Prostate gland (tissue), 2 donors: Measurements from ENCODE around the gene RSRC1. TPM values are rescaled to one million over a fixed set of nuclear protein-coding genes. Genes with fewer than 3 reads are reported as not detected.
"Not testable (repeated sequence)": the region's sequence is repeated elsewhere in the genome, so short reads cannot be mapped to it uniquely, and the experiment has no call there.

ENCODE experiments used
- DNase-seq: peaks from one replicate; pipeline ENCODE4 v3.0.0-alpha.2; 2019; ENCODE audit warnings: low spot score
- H3K27ac ChIP-seq, 2 donors: fragments of 200-600 bp; sonication (generic); 2 replicates each; pipeline ENCODE4 v1.5.1; 2017 to 2019
- H3K27me3 ChIP-seq: fragments of 200-600 bp; sonication (generic); replicated peaks from 2 replicates; pipeline ENCODE4 v1.5.1; 2019; ENCODE audit not compliant: insufficient read depth
- H3K36me3 ChIP-seq, 2 donors: fragments of 200-600 bp; sonication (generic); 1 replicate in 1 of 2; 2 replicates in 1 of 2; pipeline versions ENCODE4 v1.5.1 to v1.8.1; 2017 to 2019
- H3K4me1 ChIP-seq: fragments of 200-600 bp; sonication (generic); replicated peaks from 2 replicates; pipeline ENCODE4 v1.5.1; 2019
- H3K4me3 ChIP-seq, 2 donors: fragments of 200-600 bp; sonication (generic); 2 replicates each; pipeline ENCODE4 v1.5.1; 2017 to 2019
- H3K9me3 ChIP-seq: fragments of 200-600 bp; sonication (generic); 2 replicates; pipeline ENCODE4 v1.5.1; 2017
- POLR2A ChIP-seq: fragments of 450-650 bp; IDR thresholded peaks from one replicate; pipeline ENCODE4 v1.6.1; 2016; ENCODE audit warnings: antibody characterized with exemption, mild to moderate bottlenecking
- POLR2AphosphoS5 ChIP-seq: sonication (generic); formaldehyde crosslinking; IDR thresholded peaks from one replicate; pipeline ENCODE4 v1.6.1; 2017; ENCODE audit warnings: antibody characterized with exemption
- WGBS: methylation state at CpG from one replicate; pipeline ENCODE4 v1.1.5; 2018; 5-methylcytosine and 5-hydroxymethylcytosine counted together
- intact Hi-C: fragments of 100-400 bp; cut with DNase I; formaldehyde crosslinking; loops from one replicate; pipeline ENCODE4 v1.14.2; 2022
- total RNA-seq, 2 donors: library from RNA; depleted of rRNA; stranded (reverse); fragments of >200 nt; gene quantifications; one replicate each; pipeline ENCODE4 v1.1.0, GENCODE V29; 2016
- TF ChIP-seq, protein P1 (sequence below), 4 experiments: fragments of 200-600 bp in 2 of 4; fragments of 450-650 bp in 2 of 4; sonication (generic) in 2 of 4; IDR thresholded peaks; 1 replicate in 3 of 4; 2 replicates in 1 of 4; pipeline ENCODE4 v1.5.1; 2016 to 2019; ENCODE audit warnings: antibody characterized with exemption in 4 of 4, mild to moderate bottlenecking in 2 of 4, moderate library complexity in 2 of 4

RSRC1 gene
- total RNA-seq, 2 donors from 2014 or later, result 36.5 to 50.7 TPM

DNA sequence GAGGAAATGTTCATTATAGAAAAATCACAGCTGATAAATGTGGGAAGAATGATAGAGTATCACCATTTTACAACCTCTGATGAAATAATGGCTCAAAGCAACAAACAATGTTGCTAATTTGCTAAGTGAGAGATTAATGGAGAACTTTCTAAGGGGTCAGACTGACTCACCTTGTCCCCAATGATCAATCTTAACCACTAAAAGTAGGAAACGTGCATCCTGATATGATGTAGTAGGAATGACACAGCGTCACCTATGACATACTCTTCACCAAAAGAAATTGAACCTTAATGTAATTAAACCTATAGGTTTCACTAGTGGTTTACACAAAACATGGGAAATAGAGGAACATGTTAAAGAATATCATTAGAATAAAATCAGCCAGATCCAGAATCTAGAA, 426.0 kb downstream of the RSRC1 start:
- H3K4me1 ChIP-seq, result no peaks in the 10 kb centered on the region
- H3K36me3 ChIP-seq, result no peaks in the 10 kb centered on the region
- H3K9me3 ChIP-seq, result no peaks in the 10 kb centered on the region
- no peak overlapping the region for H3K27ac ChIP-seq
- TF ChIP-seq POLR2A, result no peak
- H3K27me3 ChIP-seq, result no peaks in the 10 kb centered on the region
- 83% methylated on average over 2 of the region's 2 CpGs for WGBS
- DNase-seq, result no peak
- intact Hi-C loops, result no loop called here
- H3K4me3 ChIP-seq, result no peak overlapping the region

DNA sequence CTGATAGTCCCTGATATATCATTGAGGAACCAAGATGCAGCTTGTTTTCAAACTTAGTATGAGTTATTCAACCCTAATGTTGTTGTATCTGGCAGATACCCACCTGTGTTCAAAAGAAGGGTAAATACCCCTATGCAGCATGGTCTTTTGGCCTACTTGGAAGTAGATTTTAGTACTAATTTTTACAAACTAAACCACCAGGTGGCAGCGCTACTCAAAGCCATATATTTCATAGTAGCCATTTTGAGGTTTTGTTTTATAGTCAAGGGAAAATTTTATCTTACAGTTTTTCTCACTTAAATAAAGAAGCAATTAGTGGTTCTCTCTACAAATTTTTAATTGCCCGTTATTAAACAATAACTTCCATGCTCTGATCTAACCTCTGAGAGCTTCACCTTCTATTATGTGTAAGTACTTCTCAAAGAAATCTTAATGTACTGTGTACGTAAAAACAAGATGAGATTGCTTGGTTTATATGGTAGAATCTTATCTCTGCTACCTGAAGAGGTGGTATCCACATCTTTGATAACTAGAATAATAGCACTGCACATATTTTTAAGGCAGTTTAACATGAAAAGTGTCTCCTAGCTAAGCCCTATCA, 429.6 kb downstream of the RSRC1 start:
- H3K4me3 ChIP-seq, result no peak overlapping the region
- no peaks in the 10 kb centered on the region for H3K9me3 ChIP-seq
- no peaks in the 10 kb centered on the region for H3K27me3 ChIP-seq
- H3K4me1 ChIP-seq, result no peaks in the 10 kb centered on the region
- 75% methylated on average over 3 of the region's 3 CpGs for WGBS
- TF ChIP-seq POLR2A (no peak), POLR2AphosphoS5 (no peak)
- TF ChIP-seq, protein P1, sequence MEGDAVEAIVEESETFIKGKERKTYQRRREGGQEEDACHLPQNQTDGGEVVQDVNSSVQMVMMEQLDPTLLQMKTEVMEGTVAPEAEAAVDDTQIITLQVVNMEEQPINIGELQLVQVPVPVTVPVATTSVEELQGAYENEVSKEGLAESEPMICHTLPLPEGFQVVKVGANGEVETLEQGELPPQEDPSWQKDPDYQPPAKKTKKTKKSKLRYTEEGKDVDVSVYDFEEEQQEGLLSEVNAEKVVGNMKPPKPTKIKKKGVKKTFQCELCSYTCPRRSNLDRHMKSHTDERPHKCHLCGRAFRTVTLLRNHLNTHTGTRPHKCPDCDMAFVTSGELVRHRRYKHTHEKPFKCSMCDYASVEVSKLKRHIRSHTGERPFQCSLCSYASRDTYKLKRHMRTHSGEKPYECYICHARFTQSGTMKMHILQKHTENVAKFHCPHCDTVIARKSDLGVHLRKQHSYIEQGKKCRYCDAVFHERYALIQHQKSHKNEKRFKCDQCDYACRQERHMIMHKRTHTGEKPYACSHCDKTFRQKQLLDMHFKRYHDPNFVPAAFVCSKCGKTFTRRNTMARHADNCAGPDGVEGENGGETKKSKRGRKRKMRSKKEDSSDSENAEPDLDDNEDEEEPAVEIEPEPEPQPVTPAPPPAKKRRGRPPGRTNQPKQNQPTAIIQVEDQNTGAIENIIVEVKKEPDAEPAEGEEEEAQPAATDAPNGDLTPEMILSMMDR (IDR thresholded peaks at IDR 0.05), result peak in 3 of 4 experiments; percentile 10 to 55 (median 28)
- intact Hi-C loops, result no loop called here
- DNase-seq, result peak; percentile 5
- no peak overlapping the region for H3K27ac ChIP-seq
- no peaks in the 10 kb centered on the region for H3K36me3 ChIP-seq

DNA sequence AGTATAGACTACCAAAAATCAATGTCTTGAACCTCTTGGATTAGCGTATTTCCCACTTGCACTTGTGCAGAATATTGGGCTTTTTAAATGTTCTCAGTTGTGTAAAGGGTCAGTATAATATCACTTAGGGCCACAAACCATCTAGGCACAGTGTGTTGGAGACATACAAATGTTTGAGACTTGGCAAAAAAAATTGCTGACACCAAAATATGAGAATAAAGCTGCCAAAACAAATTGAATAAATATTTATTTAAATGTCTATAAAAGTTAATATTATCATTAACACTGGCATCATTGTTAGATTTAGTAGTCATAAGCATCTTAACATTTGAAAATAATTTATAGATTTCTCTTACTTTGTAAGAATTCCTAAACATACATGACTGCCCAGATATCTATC, 430.2 kb downstream of the RSRC1 start:
- TF ChIP-seq POLR2A, result no peak
- TF ChIP-seq POLR2AphosphoS5, result no peak
- TF ChIP-seq, protein P1 (IDR thresholded peaks at IDR 0.05), result no peak
- WGBS, result 97% methylated on average over 1 of the region's 1 CpG
- no peaks in the 10 kb centered on the region for H3K4me1 ChIP-seq
- H3K4me3 ChIP-seq, result no peak overlapping the region
- no peaks in the 10 kb centered on the region for H3K27me3 ChIP-seq
- DNase-seq, result no peak
- H3K9me3 ChIP-seq, result no peaks in the 10 kb centered on the region
- H3K36me3 ChIP-seq, result no peaks in the 10 kb centered on the region
- intact Hi-C loops, result no loop called here
- H3K27ac ChIP-seq, result no peak overlapping the region

DNA sequence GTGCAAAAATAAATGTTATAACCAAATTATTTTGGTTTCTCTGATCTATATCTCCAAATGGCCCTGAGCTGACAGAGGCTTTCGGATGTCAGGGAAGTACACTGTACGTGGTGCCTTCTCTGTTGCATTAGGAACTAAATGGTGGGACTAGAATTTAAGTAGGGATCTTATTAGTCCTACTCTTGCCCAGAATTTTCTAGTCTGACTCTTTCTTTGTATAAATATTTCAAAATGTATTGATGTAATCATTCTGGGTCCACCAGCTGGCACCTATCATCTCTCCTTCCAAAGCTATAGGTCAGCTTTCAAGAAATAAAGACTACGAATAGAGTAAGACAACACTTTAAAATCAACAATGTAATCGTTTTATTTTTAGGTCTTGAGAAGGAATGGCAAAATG, 438.8 kb downstream of the RSRC1 start:
- H3K4me3 ChIP-seq, result no peak overlapping the region
- TF ChIP-seq POLR2A, result no peak
- TF ChIP-seq, protein P1 (IDR thresholded peaks at IDR 0.05), result no peak
- TF ChIP-seq POLR2AphosphoS5, result no peak
- H3K36me3 ChIP-seq, result no peaks in the 10 kb centered on the region
- DNase-seq, result no peak
- H3K27ac ChIP-seq, result no peak overlapping the region
- no peaks in the 10 kb centered on the region for H3K27me3 ChIP-seq
- intact Hi-C loops, result no loop called here
- H3K9me3 ChIP-seq, result no peaks in the 10 kb centered on the region
- no peaks in the 10 kb centered on the region for H3K4me1 ChIP-seq
- 58% methylated on average over 4 of the region's 4 CpGs for WGBS

DNA sequence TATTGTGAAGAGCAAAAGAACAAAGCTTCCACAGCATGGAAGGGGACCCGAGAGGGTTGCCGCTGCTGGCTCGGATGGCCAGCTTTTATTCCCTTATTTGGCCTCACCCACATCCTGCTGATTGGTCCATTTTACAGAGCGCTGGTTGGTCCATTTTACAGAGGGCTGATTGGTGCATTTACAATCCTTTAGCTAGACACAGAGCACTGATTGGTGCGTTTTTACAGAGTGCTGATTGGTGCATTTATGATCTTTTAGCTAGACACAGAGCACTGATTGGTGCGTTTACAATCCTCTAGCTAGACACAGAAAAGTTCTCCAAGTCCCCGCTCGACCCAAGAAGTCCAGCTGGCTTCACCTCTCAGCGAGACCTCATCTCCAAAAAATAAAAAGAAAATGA, 440.0 kb downstream of the RSRC1 start:
- intact Hi-C loops, result not testable (repeated sequence)

DNA sequence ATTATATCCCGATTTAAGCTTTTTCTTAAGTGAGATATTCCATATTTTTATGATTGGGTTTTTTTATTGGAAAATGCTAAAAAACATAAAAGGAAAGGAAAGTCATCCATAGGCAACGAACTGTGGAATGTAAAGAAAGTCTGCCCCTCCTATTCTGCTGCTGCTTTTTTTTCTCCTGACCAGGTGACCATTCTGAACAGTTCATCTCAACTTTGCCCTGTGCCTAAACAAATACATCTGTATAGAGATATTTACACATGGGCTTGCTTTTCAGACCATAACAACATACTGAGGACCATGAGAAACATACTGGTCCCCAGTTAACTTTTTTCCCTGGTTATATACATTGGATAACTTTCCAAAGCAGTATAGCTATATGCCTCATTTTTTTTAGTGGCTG, 442.2 kb downstream of the RSRC1 start:
- DNase-seq, result no peak
- WGBS, result 79% methylated on average over 2 of the region's 2 CpGs
- Histone ChIP-seq H3K27me3 (no peaks in the 10 kb centered on the region), H3K4me3 (no peak overlapping the region), H3K36me3 (no peaks in the 10 kb centered on the region), H3K4me1 (no peaks in the 10 kb centered on the region), H3K9me3 (no peaks in the 10 kb centered on the region), H3K27ac (no peak overlapping the region)
- intact Hi-C loops, result no loop called here
- TF ChIP-seq POLR2AphosphoS5, result no peak
- TF ChIP-seq POLR2A, result no peak
- TF ChIP-seq, protein P1 (IDR thresholded peaks at IDR 0.05), result no peak

More for the DNA sequence above, 440.0 kb downstream of the RSRC1 start:
- H3K4me3 ChIP-seq, H3K27ac ChIP-seq, H3K4me1 ChIP-seq, H3K27me3 ChIP-seq, H3K9me3 ChIP-seq, DNase-seq, H3K36me3 ChIP-seq: not testable (repeated sequence)
- 97% methylated on average over 9 of the region's 9 CpGs for WGBS
